Ovary (tissue), 1 donor: ENCODE measurements around the gene MAGEA8.
"Not testable (repeated sequence)": the region's sequence is repeated elsewhere in the genome, so short reads cannot be mapped to it uniquely, and the experiment has no call there.

Experiments
- EP300 ChIP-seq: sonication (generic); formaldehyde crosslinking; IDR thresholded peaks from one replicate; pipeline ENCODE4 v1.6.1; 2017; ENCODE audit warnings: antibody characterized with exemption
- POLR2A ChIP-seq: fragments of 450-650 bp; IDR thresholded peaks from one replicate; pipeline ENCODE4 v1.6.1; 2017; ENCODE audit warnings: antibody characterized with exemption, mild to moderate bottlenecking, moderate library complexity

GRCh38 chrX:149924434-149924833 is 43.5 kb downstream of the MAGEA8 start:
- not testable (repeated sequence) for TF ChIP-seq POLR2A, EP300
